ENCODE data around the gene KLF6.
A peak's percentile ranks its signal among the peaks of the same experiment; 100 is the strongest.

KLF6 gene

GRCh38 chr10:3783682-3784432 is 1.2 kb downstream of the KLF6 start:
- TF ChIP-seq CTCF (IDR thresholded peaks at IDR 0.05; ENCODE audit: low read length, missing control alignments): no peak
- DNase-seq (ENCODE audit: low read depth): peak; percentile 83
- H3K4me3 ChIP-seq (replicated peaks; ENCODE audit: low read depth, low read length): peak overlapping the region; percentile 100

- H3K4me3 ChIP-seq (replicated peaks; ENCODE audit: low read depth, low read length): peak overlapping the region; percentile 100
- DNase-seq (ENCODE audit: low read depth): peak; percentile 91
- TF ChIP-seq CTCF (IDR thresholded peaks at IDR 0.05; ENCODE audit: low read length, missing control alignments): no peak
Observed at GRCh38 chr10:3783316-3783681, 1.7 kb downstream of the KLF6 start.

- TF ChIP-seq CTCF (IDR thresholded peaks at IDR 0.05; ENCODE audit: low read length, missing control alignments): no peak
- DNase-seq (ENCODE audit: low read depth): peak; percentile 98
- H3K4me3 ChIP-seq (replicated peaks; ENCODE audit: low read depth, low read length): peak overlapping the region; percentile 100
Observed at GRCh38 chr10:3782451-3783315, 2.3 kb downstream of the KLF6 start.

GRCh38 chr10:3782146-3782450 is 2.9 kb downstream of the KLF6 start:
- TF ChIP-seq CTCF (IDR thresholded peaks at IDR 0.05; ENCODE audit: low read length, missing control alignments): no peak
- DNase-seq (ENCODE audit: low read depth): no peak
- H3K4me3 ChIP-seq (replicated peaks; ENCODE audit: low read depth, low read length): peak overlapping the region; percentile 100

GRCh38 chr10:3781468-3782145 is 3.4 kb downstream of the KLF6 start:
- peak; percentile 56 for TF ChIP-seq CTCF (IDR thresholded peaks at IDR 0.05; ENCODE audit: low read length, missing control alignments)
- DNase-seq (ENCODE audit: low read depth): peak; percentile 75

GRCh38 chr10:3780771-3781467 is 4.1 kb downstream of the KLF6 start:
- peak; percentile 52 for DNase-seq (ENCODE audit: low read depth)
- no peak for TF ChIP-seq CTCF (IDR thresholded peaks at IDR 0.05; ENCODE audit: low read length, missing control alignments)
- peak overlapping the region; percentile 100 for H3K4me3 ChIP-seq (replicated peaks; ENCODE audit: low read depth, low read length)

More at GRCh38 chr10:3781468-3782145, 3.4 kb downstream of the KLF6 start:
- peak overlapping the region; percentile 100 for H3K4me3 ChIP-seq (replicated peaks; ENCODE audit: low read depth, low read length)
